C4-2B (cell line): ENCODE data around the gene LINGO1.

Experiments used
- ZFX ChIP-seq: fragments of 450-650 bp; IDR thresholded peaks from 2 replicates; pipeline ENCODE4 v1.6.1; 2017
- TF ChIP-seq, protein P1 (sequence below): fragments of 450-650 bp; conservative IDR thresholded peaks from 2 replicates; pipeline ENCODE4 v1.5.1; 2017; ENCODE audit warnings: mild to moderate bottlenecking

DNA sequence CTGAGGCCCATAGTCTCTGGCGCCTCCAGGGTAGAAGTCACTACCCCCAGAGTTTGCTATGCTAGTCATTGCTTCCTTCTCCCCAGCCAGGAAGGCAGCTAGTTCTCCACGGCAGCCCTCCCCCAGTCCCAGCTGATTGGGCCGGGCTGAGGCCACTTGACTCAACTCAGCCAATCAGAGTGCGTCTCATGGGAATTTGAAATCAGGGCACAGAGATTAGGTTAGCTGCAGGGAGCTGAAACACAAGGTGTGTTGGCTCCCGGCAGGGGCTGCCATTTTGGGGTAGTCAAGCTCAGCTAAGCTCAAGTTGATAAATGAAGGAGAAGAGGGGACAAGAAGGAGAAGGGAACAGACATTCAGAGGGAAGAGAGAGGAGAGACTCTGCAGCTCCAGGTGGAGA lies 32.8 kb downstream of the LINGO1 start:
- TF ChIP-seq, protein P1, sequence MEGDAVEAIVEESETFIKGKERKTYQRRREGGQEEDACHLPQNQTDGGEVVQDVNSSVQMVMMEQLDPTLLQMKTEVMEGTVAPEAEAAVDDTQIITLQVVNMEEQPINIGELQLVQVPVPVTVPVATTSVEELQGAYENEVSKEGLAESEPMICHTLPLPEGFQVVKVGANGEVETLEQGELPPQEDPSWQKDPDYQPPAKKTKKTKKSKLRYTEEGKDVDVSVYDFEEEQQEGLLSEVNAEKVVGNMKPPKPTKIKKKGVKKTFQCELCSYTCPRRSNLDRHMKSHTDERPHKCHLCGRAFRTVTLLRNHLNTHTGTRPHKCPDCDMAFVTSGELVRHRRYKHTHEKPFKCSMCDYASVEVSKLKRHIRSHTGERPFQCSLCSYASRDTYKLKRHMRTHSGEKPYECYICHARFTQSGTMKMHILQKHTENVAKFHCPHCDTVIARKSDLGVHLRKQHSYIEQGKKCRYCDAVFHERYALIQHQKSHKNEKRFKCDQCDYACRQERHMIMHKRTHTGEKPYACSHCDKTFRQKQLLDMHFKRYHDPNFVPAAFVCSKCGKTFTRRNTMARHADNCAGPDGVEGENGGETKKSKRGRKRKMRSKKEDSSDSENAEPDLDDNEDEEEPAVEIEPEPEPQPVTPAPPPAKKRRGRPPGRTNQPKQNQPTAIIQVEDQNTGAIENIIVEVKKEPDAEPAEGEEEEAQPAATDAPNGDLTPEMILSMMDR: no peak
- no peak for TF ChIP-seq ZFX
